ENCODE results near the gene SGPP2.

- TF ChIP-seq CTCF (IDR thresholded peaks at IDR 0.05) = no peak
- TF ChIP-seq POLR2A (IDR thresholded peaks at IDR 0.05) = no peak
Observed at GRCh38 chr2:222480497-222480896, 56.2 kb downstream of the SGPP2 start.
